Skeletal muscle satellite cell (primary cell): ENCODE data around the gene KRT6A.

Experiments used
- H3K27me3 ChIP-seq: 2 replicates; pipeline ENCODE4 v1.7.0; 2013; ENCODE audit warnings: low read length; ENCODE audit not compliant: control insufficient read depth, insufficient read depth
- H3K36me3 ChIP-seq: 2 replicates; pipeline ENCODE4 v1.7.0; 2013; ENCODE audit warnings: mild to moderate bottlenecking, control low read depth, low read length; ENCODE audit not compliant: insufficient read depth
- H3K4me1 ChIP-seq: 2 replicates; pipeline ENCODE4 v1.7.0; 2013; ENCODE audit warnings: low read length; ENCODE audit not compliant: control insufficient read depth, insufficient read depth
- H3K4me2 ChIP-seq: 2 replicates; pipeline ENCODE4 v1.7.0; 2013; ENCODE audit warnings: mild to moderate bottlenecking, low read length
- H3K4me3 ChIP-seq: 2 replicates; pipeline ENCODE4 v1.7.0; 2013; ENCODE audit warnings: low read length
- H3K9ac ChIP-seq: 2 replicates; pipeline ENCODE4 v1.7.0; 2013; ENCODE audit warnings: mild to moderate bottlenecking, low read depth, low read length, moderate library complexity
- H3K9me3 ChIP-seq: replicated peaks from 2 replicates; pipeline ENCODE4 v1.7.0; 2013; ENCODE audit warnings: mild to moderate bottlenecking, control low read depth, low read length

The KRT6A gene

DNA sequence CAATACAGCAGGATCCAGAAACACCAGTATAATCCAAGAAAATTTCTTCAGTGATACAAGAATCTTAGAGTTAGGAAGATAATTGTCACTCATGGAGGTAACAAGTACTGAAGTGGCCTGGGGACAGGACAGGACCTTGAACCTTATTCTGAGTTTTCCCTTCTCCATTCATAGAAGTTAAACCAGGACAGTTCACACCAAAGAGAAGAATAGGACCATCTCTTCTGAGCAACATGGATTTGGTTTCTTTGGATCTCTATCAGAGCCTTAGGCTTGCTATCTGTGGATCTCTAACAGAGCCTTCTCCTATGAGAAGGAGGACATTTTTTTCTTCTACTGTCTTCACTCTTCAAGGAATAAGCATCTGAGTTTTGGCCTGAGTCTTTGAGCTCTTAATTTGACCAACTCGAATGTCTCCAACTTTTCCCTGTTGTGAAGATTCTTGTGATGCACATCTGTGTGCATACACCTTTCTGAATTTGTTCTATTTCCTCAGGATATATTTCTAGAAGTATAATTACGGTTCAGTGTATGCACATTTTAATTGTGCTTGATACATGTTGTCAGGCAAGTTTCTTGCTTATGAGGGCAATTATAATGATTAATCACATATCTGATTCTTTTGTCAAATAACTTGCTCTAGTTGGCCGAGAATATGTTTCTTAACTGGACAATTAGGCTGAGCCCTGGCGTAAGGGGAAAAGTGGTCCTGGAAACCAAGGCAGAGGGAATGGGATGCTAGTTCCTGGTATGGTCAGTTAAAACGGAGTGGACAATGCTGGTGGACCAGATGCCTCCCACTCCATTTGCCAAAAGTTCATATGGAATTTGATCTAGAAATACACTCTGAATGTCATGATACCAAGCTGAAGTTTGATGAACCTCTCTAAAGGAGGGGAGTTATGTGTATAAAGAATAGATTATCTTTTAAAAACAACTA lies 6.6 kb downstream of the KRT6A start:
- H3K9me3 ChIP-seq, result peaks cover 2% of the 10 kb centered on the region
- H3K27me3 ChIP-seq, result peaks cover 48% of the 10 kb centered on the region
- H3K9ac ChIP-seq, result no peak overlapping the region
- H3K36me3 ChIP-seq, result no peaks in the 10 kb centered on the region
- no peaks in the 10 kb centered on the region for H3K4me1 ChIP-seq
- no peak overlapping the region for H3K4me3 ChIP-seq
- H3K4me2 ChIP-seq, result no peak overlapping the region

DNA sequence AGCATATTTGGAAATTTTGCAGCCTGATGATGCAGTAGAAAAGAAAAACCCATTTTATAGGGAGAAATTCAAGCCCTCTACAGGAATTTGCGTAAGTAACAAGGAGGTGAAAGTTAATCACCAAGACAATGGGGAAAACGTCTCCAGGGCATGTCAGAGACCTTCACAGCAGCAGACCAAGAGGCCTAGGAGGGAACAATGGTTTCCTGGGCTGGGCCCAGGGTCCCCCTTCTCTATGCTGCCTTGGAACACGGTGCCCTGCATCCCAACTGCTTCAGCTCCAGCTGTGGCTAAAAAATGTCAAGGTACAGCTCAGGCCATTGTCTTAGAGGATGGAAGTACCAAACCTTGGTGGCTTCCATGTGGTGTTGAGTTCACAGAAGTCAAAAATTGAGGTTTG lies 13.0 kb downstream of the KRT6A start:
- H3K4me2 ChIP-seq, result no peak overlapping the region
- H3K4me3 ChIP-seq, result no peak overlapping the region
- H3K27me3 ChIP-seq, result peaks cover 41% of the 10 kb centered on the region
- no peaks in the 10 kb centered on the region for H3K36me3 ChIP-seq
- peaks cover 2% of the 10 kb centered on the region for H3K9me3 ChIP-seq
- no peaks in the 10 kb centered on the region for H3K4me1 ChIP-seq
- no peak overlapping the region for H3K9ac ChIP-seq

DNA sequence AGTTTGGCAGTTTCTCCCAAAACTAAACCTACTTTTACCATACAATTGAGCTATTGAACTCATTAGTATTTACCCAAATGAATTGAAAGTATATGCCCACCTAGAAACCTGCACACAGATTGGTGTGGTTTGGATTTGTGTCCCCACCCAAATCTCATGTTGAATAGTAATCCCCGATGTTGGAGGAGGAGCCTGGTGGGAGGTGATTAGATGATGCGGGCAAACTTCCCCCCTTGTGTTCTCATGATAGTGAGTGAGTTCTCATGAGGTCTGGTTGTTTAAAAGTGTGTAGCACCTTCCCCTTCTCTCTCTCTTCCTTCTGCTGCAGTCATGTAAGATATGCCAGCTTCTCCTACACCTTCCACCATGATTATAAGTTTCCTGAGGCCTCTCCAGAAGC lies 15.4 kb downstream of the KRT6A start:
- Histone ChIP-seq H3K4me1 (no peaks in the 10 kb centered on the region), H3K4me2 (no peak overlapping the region), H3K4me3 (no peak overlapping the region), H3K9ac (no peak overlapping the region), H3K9me3 (no peaks in the 10 kb centered on the region), H3K27me3 (peaks cover 25% of the 10 kb centered on the region), H3K36me3 (no peaks in the 10 kb centered on the region)

DNA sequence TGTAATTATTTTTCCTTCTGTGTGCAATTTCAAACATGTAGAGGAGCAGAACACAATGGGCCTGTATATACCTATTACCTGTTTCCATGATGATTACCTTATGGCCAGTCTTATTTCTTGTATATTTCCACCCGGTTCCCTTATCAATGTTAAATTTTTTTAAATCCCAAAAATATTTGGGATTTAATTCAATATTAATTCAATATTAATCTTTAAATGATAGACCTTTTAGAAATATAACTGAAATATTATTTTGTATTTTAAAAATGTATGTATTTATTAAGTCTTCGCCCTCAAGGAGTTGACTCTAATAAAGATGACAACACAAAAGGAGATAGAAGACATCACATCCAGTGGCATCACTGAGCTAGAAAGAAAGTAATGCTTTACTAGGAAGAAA lies 18.8 kb downstream of the KRT6A start:
- Histone ChIP-seq H3K9ac (no peak overlapping the region), H3K4me2 (no peak overlapping the region), H3K4me3 (no peak overlapping the region), H3K27me3 (peaks cover 11% of the 10 kb centered on the region), H3K36me3 (no peaks in the 10 kb centered on the region), H3K4me1 (no peaks in the 10 kb centered on the region), H3K9me3 (no peaks in the 10 kb centered on the region)

DNA sequence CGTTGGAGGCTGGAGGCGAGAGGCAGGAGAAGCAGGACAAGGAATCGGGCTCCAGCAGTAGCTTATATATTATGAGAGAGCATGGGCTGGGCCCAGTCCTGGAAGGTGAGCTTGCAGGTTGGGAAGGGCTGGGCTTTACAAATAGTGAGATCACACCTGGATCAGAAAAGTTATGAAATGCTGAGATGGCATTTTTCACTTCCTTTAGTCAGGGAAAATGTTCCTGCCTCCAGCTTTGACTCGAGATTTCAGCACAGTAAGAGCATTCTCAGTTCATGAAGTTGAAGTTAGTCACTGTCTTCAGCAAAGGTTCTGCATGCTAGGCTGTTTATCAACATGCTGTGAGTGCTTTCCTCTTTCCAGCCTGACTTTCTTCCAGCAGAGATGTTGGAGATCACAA lies 19.3 kb downstream of the KRT6A start, which contains the start of gene KRT6C:
KRT6C (minus strand) TSS at position 38 of the 400 bp plus-strand sequence. CDS start 68 bp downstream, outside the sequence.
- Histone ChIP-seq H3K4me3 (no peak within 1 kb of the TSS), H3K4me2 (no peak within 1 kb of the TSS), H3K9me3 (no peaks in the 10 kb centered on the region), H3K27me3 (peaks cover 10% of the 10 kb centered on the region), H3K9ac (no peak within 1 kb of the TSS), H3K4me1 (no peaks in the 10 kb centered on the region), H3K36me3 (no peaks in the 10 kb centered on the region)

DNA sequence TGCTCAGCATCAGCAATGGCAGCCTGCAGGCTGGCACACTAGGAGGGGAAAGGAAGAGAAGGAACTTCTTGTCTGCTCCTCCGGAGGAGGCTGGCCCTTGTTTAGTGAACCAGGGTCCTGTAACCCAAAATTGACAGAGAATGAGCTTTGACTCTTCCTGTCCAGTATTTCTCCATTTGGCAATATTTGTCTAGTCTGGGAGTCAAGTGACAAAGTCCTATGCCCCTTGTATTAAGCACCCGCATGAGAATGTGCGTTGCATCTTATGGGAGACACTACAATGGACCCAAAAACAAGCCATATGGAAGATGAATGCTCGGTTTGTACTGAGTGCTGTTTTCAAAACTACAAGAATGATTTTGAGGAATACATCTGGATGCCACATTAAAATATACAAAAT lies 23.2 kb downstream of the KRT6A start:
- no peak overlapping the region for H3K4me2 ChIP-seq
- no peak overlapping the region for H3K9ac ChIP-seq
- H3K4me3 ChIP-seq, result no peak overlapping the region
- no peaks in the 10 kb centered on the region for H3K9me3 ChIP-seq
- peaks cover 19% of the 10 kb centered on the region for H3K27me3 ChIP-seq
- no peaks in the 10 kb centered on the region for H3K4me1 ChIP-seq
- H3K36me3 ChIP-seq, result no peaks in the 10 kb centered on the region

DNA sequence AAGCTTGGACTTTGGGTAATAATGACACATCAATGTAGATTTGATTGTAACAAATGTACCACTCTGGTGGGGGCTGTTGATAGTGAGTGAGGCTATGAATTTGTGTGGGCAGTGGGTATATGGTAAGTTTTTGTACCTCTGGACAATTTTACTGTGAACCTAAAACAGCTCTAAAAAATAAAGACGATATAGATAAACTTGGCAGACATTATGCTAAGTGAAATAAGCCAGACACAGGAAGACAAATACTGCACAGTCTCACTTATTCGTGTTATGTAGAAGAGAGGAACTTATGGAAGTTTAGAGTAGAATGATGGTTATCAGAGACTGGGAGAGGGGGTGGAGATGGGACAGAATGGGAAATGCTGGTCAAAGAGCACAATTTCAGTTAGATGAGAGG lies 28.2 kb downstream of the KRT6A start:
- peaks cover 55% of the 10 kb centered on the region for H3K27me3 ChIP-seq
- no peak overlapping the region for H3K9ac ChIP-seq
- no peaks in the 10 kb centered on the region for H3K9me3 ChIP-seq
- H3K4me3 ChIP-seq, result no peak overlapping the region
- H3K4me2 ChIP-seq, result no peak overlapping the region
- no peaks in the 10 kb centered on the region for H3K4me1 ChIP-seq
- no peaks in the 10 kb centered on the region for H3K36me3 ChIP-seq

DNA sequence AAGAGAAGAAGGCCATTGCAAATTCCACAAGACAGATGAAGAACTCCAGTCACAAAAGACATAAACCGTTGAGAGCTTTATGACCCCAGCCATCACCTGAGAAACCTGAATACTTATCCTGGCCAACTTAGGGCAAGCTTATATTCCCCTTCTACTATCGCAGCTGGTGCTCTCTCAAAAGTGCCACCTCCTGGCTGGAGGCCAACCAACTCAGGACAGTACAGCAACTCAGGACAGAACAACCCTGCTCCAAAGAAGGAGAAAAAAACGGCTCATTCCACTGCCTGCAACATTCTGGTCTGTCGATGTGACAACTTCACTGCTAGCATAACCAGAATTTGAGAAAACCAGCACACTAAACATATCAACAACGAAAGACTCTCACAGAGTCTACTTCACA lies 31.4 kb downstream of the KRT6A start:
- Histone ChIP-seq H3K4me2 (no peak overlapping the region), H3K27me3 (peaks cover 59% of the 10 kb centered on the region), H3K4me3 (no peak overlapping the region), H3K36me3 (no peaks in the 10 kb centered on the region), H3K9me3 (no peaks in the 10 kb centered on the region), H3K9ac (no peak overlapping the region), H3K4me1 (no peaks in the 10 kb centered on the region)

DNA sequence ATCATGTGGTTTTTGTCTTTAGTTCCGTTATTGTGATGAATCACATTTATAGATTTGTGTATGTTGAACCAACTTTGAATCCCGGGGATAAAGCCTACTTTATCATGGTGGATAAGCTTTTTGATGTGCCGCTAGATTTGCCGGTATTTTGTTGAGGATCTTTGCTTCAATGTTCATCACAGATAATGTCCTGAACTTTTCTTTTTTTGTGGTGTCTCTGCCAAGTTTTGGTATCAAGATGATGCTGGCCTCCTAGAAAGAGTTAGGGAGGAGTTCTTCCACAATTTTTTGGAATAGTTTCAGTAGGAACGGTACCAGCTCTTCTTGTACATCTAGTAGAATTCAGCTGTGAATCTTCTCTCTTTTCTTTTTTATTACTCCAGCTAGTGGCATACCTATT lies 34.2 kb downstream of the KRT6A start:
- Histone ChIP-seq H3K4me3 (no peak overlapping the region), H3K36me3 (no peaks in the 10 kb centered on the region), H3K4me2 (no peak overlapping the region), H3K4me1 (no peaks in the 10 kb centered on the region), H3K27me3 (peaks cover 41% of the 10 kb centered on the region), H3K9ac (no peak overlapping the region), H3K9me3 (no peaks in the 10 kb centered on the region)

DNA sequence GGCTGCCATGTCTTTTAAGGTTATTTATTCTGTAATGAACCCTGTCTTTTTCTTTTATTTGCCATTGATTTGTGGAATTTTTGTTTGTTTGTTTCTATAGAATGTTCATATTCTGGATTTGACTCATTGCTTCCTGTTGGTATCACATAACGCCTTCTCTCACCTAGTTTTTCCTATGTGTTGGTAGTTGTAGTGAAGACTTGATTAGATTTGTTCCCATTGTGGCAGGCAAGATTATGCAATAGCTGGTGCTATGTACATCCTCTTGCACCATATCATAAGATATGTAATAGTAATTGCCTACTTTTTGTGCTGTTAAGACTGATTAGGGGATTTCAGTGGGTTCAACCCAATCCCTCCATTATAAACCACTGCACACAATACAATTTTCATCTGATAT lies 37.2 kb downstream of the KRT6A start:
- Histone ChIP-seq H3K4me3 (no peak overlapping the region), H3K4me1 (no peaks in the 10 kb centered on the region), H3K9ac (no peak overlapping the region), H3K27me3 (peaks cover 27% of the 10 kb centered on the region), H3K36me3 (no peaks in the 10 kb centered on the region), H3K9me3 (no peaks in the 10 kb centered on the region), H3K4me2 (no peak overlapping the region)

DNA sequence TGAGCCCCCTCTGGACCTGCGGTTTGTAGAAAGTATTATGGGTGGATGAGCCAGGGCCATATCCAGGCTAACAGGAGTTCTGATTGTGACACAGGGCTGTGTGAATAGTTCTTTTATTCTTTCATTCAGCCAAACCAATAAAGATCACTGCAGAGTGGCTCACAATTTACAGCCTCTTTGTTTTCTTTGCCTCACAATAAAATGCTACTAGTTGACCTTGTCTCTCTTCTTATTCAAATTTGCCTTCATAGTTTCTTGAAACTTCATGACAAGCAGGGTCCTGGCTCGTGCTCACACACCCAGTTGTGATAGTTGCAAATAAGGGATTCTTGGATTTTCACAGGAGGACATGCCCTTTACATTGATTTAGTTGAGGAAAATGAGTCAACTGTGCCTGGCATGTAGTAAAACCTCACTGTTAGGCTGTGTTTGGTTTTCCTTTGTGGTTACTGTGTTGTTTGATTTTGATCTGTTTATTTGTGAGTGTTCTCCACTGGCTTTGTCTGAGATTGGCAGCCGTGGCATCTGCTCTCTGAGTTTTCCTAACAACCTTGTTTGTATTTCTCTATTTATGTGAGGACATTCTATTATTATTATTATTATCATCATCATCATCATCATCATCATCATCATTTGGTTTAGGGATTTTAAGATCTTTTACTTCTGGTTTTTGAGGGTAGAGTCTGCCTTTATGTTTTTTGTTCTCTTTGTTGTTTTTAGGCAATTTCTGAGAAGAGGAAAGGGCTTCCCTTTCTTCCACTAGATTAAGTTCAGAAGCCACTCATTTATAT lies 38.5 kb downstream of the KRT6A start:
- Histone ChIP-seq H3K4me3 (no peak overlapping the region), H3K36me3 (no peaks in the 10 kb centered on the region), H3K27me3 (peaks cover 16% of the 10 kb centered on the region), H3K4me1 (no peaks in the 10 kb centered on the region), H3K9me3 (no peaks in the 10 kb centered on the region), H3K9ac (no peak overlapping the region), H3K4me2 (no peak overlapping the region)
